GM11168 (cell line): ENCODE data around the gene SF3A1.
"Not testable (repeated sequence)": the region's sequence is repeated elsewhere in the genome, so short reads cannot be mapped to it uniquely, and the experiment has no call there.

Experiments used
- in situ Hi-C: fragments of 300-500 bp; cut with MboI; formaldehyde crosslinking; loops from one replicate; pipeline ENCODE4 v1.12.0; 2022; ENCODE audit warnings: low sequenced_read_pairs; ENCODE audit not compliant: unreplicated experiment

SF3A1 gene

GRCh38 chr22:30358541-30358940 lies 1.8 kb upstream of the SF3A1 start:
- in situ Hi-C loops, result no loop called here

DNA sequence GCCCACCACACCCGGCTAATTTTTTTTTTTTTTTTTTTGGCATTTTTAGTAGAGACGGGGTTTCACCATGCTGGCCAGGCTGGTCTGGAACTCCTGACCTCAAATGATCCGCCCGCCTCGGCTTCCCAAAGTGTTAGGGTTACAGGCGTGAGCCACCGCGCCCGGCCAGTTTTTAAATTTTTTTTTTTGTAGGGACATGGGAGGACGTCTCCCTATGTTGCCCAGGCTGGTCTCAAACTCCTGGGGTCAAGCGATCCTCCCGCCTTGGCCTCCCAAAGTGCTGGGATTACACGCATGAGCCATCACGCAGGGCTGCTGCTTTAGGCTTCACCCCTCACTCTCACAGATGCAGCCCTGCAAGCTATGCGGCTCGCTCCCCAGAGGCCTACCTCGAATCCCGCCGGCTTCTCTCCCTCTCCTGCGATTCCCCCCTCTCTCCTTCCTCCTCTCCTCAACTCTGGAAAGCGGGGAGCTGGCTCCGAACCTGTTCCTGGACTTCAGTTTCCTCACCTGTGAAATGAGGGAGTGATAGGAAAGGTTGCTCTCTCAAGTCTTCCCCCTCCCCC lies 1.0 kb upstream of the SF3A1 start:
- in situ Hi-C loops, result no loop called here

DNA sequence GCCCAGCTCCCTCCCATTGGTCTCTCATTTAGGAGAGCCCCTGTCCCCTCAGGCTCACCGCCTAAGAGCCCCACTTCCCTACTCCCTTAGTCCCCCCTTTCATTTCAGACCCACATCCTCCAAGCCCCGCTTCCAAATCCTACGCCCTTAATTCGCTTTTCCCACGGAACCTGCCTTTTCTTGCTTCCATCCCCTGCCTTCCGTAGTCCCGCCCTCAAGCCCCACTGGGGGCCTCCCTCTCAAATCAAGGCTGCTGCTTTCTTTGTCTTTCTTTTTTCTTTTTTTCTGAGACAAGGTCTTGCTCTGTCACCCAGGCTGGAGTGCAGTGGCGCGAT lies 509 bp upstream of the SF3A1 start:
- in situ Hi-C loops, result no loop called here

GRCh38 chr22:30354644-30355043 lies 2.0 kb downstream of the SF3A1 start:
- in situ Hi-C loops, result no loop called here

- in situ Hi-C loops, result no loop called here
These were observed 5.5 kb downstream of the SF3A1 start for GRCh38 chr22:30351226-30351625.

- in situ Hi-C loops, result no loop called here
These were observed 7.9 kb downstream of the SF3A1 start for GRCh38 chr22:30348809-30349208.

DNA sequence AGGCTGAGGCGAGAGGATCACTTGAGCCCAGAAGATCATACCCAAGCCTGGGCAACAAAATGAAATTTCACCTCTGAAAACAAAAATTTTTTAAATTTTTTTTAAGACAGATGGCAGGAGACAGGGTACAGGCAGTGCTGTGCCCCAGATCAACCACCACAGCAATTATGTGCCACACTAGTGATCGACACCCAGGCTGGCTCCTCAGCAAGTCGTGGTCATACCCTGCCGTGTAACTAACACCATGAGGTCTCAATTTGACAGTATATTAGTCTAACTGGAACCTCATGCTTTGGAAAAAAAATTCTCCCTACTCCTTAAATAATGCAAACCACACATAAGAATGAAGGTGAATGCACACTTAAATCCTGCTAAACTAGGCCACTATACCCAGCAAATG lies 8.3 kb downstream of the SF3A1 start:
- in situ Hi-C loops, result no loop called here

DNA sequence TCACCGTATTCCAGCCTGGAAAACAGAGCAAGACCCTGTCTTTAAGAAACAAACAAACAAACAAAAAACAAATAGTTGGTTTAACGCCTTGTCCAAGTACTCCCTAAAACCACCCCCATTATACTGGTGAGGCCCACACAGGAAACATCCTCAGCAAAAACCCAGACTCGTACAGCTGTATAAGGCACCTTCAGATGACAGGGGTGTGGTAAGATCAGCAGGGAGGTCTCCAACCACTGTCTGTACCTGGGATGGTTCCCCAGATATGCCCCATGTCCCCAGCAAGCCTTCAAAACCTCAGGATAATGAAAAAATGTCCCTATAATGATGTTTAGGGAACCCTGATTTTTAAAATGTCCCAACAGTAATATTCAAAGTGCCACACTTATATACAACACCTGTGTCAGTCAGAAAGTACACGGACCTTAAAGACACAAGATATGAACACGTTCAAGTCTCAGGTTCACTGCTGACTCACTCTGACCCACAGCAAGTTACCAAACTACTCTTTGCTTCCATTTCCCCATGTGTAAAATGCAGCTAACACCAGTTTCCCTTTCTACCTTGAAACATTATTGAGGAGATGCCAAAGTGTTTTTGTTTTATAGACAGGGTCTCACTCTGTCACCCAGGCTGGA lies 9.3 kb downstream of the SF3A1 start:
- in situ Hi-C loops, result no loop called here

DNA sequence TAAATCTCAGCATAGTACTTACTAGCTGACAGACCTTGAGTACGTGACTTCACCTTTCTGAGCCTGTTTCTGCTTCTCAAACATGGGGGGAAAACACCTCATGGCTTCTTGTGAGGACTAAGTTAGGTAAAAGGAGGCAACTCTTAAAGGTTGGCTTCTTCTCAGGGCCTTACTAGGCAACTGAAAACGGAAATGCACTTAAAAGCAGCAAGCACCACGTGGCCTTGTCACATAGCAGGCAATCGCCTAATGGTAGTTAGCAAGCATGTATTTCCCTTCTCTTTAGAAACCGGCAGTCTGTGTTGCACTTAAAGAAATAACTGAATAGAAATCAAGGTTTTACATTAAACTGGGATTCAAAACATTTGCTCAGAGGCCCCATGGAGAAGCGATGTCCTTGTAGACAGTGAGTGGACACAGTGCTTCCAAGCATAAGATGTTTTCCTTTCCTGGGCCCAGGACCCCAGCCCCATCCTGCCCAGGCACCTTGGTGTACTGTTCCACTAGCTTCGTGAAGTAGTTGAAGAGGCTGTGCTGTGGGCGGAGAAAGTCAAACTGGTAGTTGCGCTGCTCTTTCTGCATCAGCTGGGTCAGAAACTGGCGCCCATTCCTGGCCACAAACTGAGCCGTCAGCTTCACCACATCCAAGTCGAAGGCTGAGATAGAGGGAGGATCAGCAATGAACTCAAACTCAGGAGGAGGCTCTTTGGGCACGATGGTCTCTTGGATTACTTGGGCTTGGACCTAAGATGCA lies 12.1 kb downstream of the SF3A1 start:
- in situ Hi-C loops, result no loop called here

GRCh38 chr22:30340911-30341685 lies 15.6 kb downstream of the SF3A1 start:
- in situ Hi-C loops, result no loop called here

DNA sequence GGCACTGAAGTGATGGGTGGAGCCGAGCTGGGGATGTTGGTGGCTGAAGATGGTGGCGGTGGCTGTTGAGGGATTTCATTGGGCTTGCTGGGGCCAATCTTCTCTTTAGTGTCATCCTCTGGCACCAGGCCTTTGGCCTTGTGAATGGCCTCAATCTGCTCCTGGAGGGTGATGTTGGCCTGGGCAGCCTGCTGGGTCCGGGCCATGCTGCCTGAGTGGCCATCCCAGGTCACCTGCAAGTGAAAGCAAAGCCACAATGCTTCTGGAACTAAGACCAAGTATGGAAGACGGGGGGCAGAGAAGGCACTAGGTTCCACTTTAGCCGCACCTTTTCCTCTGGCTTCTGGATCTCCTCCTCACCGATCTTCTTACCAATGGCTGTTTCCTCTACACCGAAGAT lies 17.9 kb downstream of the SF3A1 start:
- in situ Hi-C loops, result no loop called here

GRCh38 chr22:30338341-30338740 lies 18.4 kb downstream of the SF3A1 start:
- in situ Hi-C loops, result not testable (repeated sequence)

- in situ Hi-C loops, result no loop called here
These were observed 19.3 kb downstream of the SF3A1 start for GRCh38 chr22:30337461-30337778.

- in situ Hi-C loops, result no loop called here
These were observed 19.8 kb downstream of the SF3A1 start for GRCh38 chr22:30336752-30337460.

GRCh38 chr22:30335236-30335635 lies 21.5 kb downstream of the SF3A1 start:
- in situ Hi-C loops, result no loop called here

GRCh38 chr22:30334646-30335045 lies 22.0 kb downstream of the SF3A1 start:
- in situ Hi-C loops, result no loop called here

DNA sequence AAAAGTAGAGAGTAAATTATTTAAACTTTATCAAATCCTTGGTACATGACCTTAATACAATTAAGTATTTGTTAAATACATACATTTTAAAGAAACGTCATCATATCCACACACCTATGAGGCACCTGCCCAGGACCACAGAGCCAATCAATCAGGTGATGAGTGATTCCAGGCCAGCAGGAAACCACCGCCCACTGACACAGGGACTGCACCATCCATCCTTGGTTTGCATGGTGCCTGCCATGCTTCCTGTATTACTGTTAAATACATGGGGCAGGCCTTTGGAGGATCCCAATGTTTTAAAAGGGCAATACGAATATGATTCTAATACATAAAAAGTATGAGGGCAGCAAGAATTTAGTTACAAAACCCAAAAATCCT lies 23.0 kb downstream of the SF3A1 start:
- in situ Hi-C loops, result no loop called here

GRCh38 chr22:30332994-30333706 lies 23.5 kb downstream of the SF3A1 start:
- in situ Hi-C loops, result no loop called here

- in situ Hi-C loops, result no loop called here
These were observed 24.1 kb downstream of the SF3A1 start for GRCh38 chr22:30332551-30332950.

DNA sequence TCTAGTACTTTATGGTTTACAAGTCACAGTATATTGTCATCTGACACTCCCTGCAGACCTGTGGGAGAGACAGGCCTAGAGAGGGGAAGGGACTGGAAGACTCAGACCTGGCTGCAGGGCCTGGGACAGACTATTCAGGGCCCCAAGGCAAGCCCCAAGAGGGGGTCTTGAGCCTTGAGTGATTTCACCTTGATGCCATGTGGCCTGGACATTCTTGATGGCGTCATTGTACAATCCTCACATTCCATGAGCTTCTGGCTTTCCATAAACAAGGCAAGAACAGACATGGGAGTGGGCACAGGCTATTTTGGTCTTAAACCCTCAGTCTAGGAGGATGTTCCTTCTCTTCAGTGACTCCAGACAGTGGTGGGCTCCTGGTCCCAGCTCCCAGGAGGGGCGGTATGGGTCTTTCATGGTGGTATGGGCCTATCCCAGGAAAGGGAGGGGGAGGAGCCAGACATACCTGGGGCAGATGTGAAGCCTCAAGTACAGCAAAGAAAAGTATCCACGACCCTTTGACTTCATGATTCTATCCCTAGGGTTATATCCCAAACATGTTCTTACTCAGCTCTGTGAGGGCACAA lies 28.1 kb downstream of the SF3A1 start:
- in situ Hi-C loops, result no loop called here
